Measurements from ENCODE around the gene ARMC6. TPM values are rescaled to one million over a fixed set of nuclear protein-coding genes. Genes with fewer than 3 reads are reported as not detected.

ARMC6 gene
- polyA plus RNA-seq, 1 donor from 2014 or later = 74.4 TPM

GRCh38 chr19:18999016-18999758 is 34.2 kb upstream of the ARMC6 start:
- Histone ChIP-seq H3K9ac (ENCODE audit: low read length) (no peak overlapping the region), H3K9me2 (ENCODE audit: insufficient read depth, low read length) (no peaks in the 10 kb centered on the region), H2AFZ (ENCODE audit: low read depth, low read length) (no peak overlapping the region), H3K36me3 (ENCODE audit: insufficient read depth, low read length) (no peaks in the 10 kb centered on the region), H4K20me1 (ENCODE audit: insufficient read depth) (no peaks in the 10 kb centered on the region), H3K27me3 (ENCODE audit: insufficient read depth, low read depth, low read length) (no peaks in the 10 kb centered on the region), H3F3A (ENCODE audit: insufficient read depth, low read length, poor library complexity, severe bottlenecking) (no peaks in the 10 kb centered on the region), H3K27ac (ENCODE audit: low read length) (no peak overlapping the region), H3K4me2 (ENCODE audit: low read length) (no peak overlapping the region), H3K4me3 (ENCODE audit: low read length) (no peak overlapping the region), H3K9me3 (ENCODE audit: low read length) (no peaks in the 10 kb centered on the region), H3K79me2 (replicated peaks; ENCODE audit: insufficient read depth, low read length) (no peaks in the 10 kb centered on the region)
- TF ChIP-seq, protein P1, sequence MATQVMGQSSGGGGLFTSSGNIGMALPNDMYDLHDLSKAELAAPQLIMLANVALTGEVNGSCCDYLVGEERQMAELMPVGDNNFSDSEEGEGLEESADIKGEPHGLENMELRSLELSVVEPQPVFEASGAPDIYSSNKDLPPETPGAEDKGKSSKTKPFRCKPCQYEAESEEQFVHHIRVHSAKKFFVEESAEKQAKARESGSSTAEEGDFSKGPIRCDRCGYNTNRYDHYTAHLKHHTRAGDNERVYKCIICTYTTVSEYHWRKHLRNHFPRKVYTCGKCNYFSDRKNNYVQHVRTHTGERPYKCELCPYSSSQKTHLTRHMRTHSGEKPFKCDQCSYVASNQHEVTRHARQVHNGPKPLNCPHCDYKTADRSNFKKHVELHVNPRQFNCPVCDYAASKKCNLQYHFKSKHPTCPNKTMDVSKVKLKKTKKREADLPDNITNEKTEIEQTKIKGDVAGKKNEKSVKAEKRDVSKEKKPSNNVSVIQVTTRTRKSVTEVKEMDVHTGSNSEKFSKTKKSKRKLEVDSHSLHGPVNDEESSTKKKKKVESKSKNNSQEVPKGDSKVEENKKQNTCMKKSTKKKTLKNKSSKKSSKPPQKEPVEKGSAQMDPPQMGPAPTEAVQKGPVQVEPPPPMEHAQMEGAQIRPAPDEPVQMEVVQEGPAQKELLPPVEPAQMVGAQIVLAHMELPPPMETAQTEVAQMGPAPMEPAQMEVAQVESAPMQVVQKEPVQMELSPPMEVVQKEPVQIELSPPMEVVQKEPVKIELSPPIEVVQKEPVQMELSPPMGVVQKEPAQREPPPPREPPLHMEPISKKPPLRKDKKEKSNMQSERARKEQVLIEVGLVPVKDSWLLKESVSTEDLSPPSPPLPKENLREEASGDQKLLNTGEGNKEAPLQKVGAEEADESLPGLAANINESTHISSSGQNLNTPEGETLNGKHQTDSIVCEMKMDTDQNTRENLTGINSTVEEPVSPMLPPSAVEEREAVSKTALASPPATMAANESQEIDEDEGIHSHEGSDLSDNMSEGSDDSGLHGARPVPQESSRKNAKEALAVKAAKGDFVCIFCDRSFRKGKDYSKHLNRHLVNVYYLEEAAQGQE (IDR thresholded peaks at IDR 0.05; ENCODE audit: borderline replicate concordance) = no peak
- TF ChIP-seq POLR2AphosphoS5 (IDR thresholded peaks at IDR 0.05) (no peak), MXI1 (conservative IDR thresholded peaks at IDR 0.05; ENCODE audit: poor library complexity, severe bottlenecking) (no peak), EZH2 (IDR thresholded peaks at IDR 0.05; ENCODE audit: borderline replicate concordance, insufficient read depth, low read length, poor library complexity, severe bottlenecking) (no peak), RAD21 (conservative IDR thresholded peaks at IDR 0.05) (no peak), EP300 (conservative IDR thresholded peaks at IDR 0.05; ENCODE audit: poor library complexity, severe bottlenecking) (no peak), TAF1 (IDR thresholded peaks at IDR 0.05; ENCODE audit: low read depth) (no peak), SMC3 (conservative IDR thresholded peaks at IDR 0.05; ENCODE audit: poor library complexity) (no peak)
- TF ChIP-seq, protein P2, sequence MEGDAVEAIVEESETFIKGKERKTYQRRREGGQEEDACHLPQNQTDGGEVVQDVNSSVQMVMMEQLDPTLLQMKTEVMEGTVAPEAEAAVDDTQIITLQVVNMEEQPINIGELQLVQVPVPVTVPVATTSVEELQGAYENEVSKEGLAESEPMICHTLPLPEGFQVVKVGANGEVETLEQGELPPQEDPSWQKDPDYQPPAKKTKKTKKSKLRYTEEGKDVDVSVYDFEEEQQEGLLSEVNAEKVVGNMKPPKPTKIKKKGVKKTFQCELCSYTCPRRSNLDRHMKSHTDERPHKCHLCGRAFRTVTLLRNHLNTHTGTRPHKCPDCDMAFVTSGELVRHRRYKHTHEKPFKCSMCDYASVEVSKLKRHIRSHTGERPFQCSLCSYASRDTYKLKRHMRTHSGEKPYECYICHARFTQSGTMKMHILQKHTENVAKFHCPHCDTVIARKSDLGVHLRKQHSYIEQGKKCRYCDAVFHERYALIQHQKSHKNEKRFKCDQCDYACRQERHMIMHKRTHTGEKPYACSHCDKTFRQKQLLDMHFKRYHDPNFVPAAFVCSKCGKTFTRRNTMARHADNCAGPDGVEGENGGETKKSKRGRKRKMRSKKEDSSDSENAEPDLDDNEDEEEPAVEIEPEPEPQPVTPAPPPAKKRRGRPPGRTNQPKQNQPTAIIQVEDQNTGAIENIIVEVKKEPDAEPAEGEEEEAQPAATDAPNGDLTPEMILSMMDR (IDR thresholded peaks at IDR 0.05; ENCODE audit: poor library complexity, severe bottlenecking) = no peak

- TF ChIP-seq EP300 (conservative IDR thresholded peaks at IDR 0.05; ENCODE audit: poor library complexity, severe bottlenecking) = no peak
- TF ChIP-seq TAF1 (IDR thresholded peaks at IDR 0.05; ENCODE audit: low read depth) = no peak
- TF ChIP-seq MXI1 (conservative IDR thresholded peaks at IDR 0.05; ENCODE audit: poor library complexity, severe bottlenecking) = no peak
- no peak for TF ChIP-seq EZH2 (IDR thresholded peaks at IDR 0.05; ENCODE audit: borderline replicate concordance, insufficient read depth, low read length, poor library complexity, severe bottlenecking)
- TF ChIP-seq, protein P1 (IDR thresholded peaks at IDR 0.05; ENCODE audit: borderline replicate concordance) = no peak
- TF ChIP-seq, protein P2 (IDR thresholded peaks at IDR 0.05; ENCODE audit: poor library complexity, severe bottlenecking) = no peak
- no peak for TF ChIP-seq POLR2AphosphoS5 (IDR thresholded peaks at IDR 0.05)
- TF ChIP-seq RAD21 (conservative IDR thresholded peaks at IDR 0.05) = no peak
- no peak for TF ChIP-seq SMC3 (conservative IDR thresholded peaks at IDR 0.05; ENCODE audit: poor library complexity)
- H3K4me3 ChIP-seq (ENCODE audit: low read length) = no peak overlapping the region
- no peaks in the 10 kb centered on the region for H3K9me2 ChIP-seq (ENCODE audit: insufficient read depth, low read length)
- no peaks in the 10 kb centered on the region for H3K36me3 ChIP-seq (ENCODE audit: insufficient read depth, low read length)
- no peak overlapping the region for H3K27ac ChIP-seq (ENCODE audit: low read length)
- H4K20me1 ChIP-seq (ENCODE audit: insufficient read depth) = no peaks in the 10 kb centered on the region
- H3F3A ChIP-seq (ENCODE audit: insufficient read depth, low read length, poor library complexity, severe bottlenecking) = no peaks in the 10 kb centered on the region
- no peak overlapping the region for H2AFZ ChIP-seq (ENCODE audit: low read depth, low read length)
- no peaks in the 10 kb centered on the region for H3K79me2 ChIP-seq (replicated peaks; ENCODE audit: insufficient read depth, low read length)
- H3K9me3 ChIP-seq (ENCODE audit: low read length) = no peaks in the 10 kb centered on the region
- no peak overlapping the region for H3K9ac ChIP-seq (ENCODE audit: low read length)
- no peaks in the 10 kb centered on the region for H3K27me3 ChIP-seq (ENCODE audit: insufficient read depth, low read depth, low read length)
- no peak overlapping the region for H3K4me2 ChIP-seq (ENCODE audit: low read length)
Measured at GRCh38 chr19:18999896-19000620, 33.3 kb upstream of the ARMC6 start.
